ENCODE measurements around the gene ADCY5.

The ADCY5 gene

DNA sequence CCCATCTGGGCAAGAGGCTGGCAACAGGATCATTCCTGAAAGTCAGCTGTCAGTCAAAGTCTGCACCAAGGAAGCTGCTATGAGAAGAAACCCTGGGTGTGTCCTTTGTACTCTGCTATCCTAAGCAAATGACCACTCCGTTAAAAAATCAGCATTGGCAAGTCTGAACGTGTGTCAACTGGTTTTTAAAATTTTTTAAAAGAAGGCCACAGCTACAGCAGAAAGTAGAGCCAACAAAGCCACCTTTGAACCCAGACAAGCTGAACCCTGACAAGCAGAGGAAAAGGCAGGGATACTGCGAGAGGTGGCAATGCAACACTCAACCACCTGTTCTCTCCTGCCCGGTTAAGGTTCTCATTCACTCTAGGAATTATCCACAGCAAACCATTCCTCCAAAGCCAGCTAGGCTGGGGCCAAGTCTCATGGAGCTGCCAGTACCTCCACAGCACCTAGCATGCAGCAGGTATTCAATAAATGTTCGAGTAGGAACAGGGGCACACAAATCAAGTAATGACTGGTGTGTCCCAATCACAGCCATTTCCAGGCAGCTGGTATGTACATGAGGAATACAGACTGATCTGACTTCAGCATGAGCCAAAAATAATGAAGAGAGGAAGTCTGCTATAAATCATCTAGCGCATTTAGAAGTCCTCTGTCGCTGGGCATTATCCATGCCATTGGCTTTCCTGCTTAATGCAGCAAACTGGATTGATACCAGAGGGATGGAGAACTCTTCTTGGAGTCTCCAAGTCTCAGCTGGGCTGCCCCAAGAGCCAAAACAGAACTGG is 76.0 kb downstream of the ADCY5 start:
- DNase-seq (ENCODE audit: low read depth): no peak
- H3K4me3 ChIP-seq (ENCODE audit: control insufficient read depth, low read depth, low read length): no peak overlapping the region
- TF ChIP-seq, protein P1, sequence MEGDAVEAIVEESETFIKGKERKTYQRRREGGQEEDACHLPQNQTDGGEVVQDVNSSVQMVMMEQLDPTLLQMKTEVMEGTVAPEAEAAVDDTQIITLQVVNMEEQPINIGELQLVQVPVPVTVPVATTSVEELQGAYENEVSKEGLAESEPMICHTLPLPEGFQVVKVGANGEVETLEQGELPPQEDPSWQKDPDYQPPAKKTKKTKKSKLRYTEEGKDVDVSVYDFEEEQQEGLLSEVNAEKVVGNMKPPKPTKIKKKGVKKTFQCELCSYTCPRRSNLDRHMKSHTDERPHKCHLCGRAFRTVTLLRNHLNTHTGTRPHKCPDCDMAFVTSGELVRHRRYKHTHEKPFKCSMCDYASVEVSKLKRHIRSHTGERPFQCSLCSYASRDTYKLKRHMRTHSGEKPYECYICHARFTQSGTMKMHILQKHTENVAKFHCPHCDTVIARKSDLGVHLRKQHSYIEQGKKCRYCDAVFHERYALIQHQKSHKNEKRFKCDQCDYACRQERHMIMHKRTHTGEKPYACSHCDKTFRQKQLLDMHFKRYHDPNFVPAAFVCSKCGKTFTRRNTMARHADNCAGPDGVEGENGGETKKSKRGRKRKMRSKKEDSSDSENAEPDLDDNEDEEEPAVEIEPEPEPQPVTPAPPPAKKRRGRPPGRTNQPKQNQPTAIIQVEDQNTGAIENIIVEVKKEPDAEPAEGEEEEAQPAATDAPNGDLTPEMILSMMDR (conservative IDR thresholded peaks at IDR 0.05; ENCODE audit: control insufficient read depth, insufficient read depth, low read depth, low read length): no peak

- TF ChIP-seq, protein P1 (conservative IDR thresholded peaks at IDR 0.05; ENCODE audit: control insufficient read depth, insufficient read depth, low read depth, low read length): no peak
- DNase-seq (ENCODE audit: low read depth): no peak
- no peak overlapping the region for H3K4me3 ChIP-seq (ENCODE audit: control insufficient read depth, low read depth, low read length)
These were observed 76.8 kb downstream of the ADCY5 start for GRCh38 chr3:123371859-123372685.

- TF ChIP-seq, protein P1 (conservative IDR thresholded peaks at IDR 0.05; ENCODE audit: control insufficient read depth, insufficient read depth, low read depth, low read length): no peak
- no peak for DNase-seq (ENCODE audit: low read depth)
- H3K4me3 ChIP-seq (ENCODE audit: control insufficient read depth, low read depth, low read length): no peak overlapping the region
These were observed 77.5 kb downstream of the ADCY5 start for GRCh38 chr3:123371426-123371825.

GRCh38 chr3:123370819-123371218 is 78.1 kb downstream of the ADCY5 start:
- TF ChIP-seq, protein P1 (conservative IDR thresholded peaks at IDR 0.05; ENCODE audit: control insufficient read depth, insufficient read depth, low read depth, low read length): no peak
- H3K4me3 ChIP-seq (ENCODE audit: control insufficient read depth, low read depth, low read length): no peak overlapping the region
- DNase-seq (ENCODE audit: low read depth): no peak

DNA sequence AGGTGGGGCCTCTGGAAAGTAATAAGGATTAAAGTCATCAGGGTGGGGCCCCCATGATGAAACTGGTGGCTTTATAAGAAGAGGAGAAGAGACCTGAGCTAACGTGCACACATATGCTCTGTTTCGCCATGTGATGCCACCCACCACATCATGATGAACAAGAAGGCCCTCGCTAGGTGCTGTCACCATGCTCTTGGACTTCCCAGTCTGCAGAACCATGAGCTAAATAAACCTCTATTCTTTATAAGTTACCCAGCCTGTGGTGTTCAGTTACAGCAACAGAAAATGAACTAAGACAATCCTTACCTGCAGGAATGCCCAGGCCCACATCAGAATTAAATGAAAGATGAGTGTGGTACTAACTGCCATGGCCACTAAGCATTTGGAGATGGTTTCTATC is 79.8 kb downstream of the ADCY5 start:
- no peak overlapping the region for H3K4me3 ChIP-seq (ENCODE audit: control insufficient read depth, low read depth, low read length)
- TF ChIP-seq, protein P1 (conservative IDR thresholded peaks at IDR 0.05; ENCODE audit: control insufficient read depth, insufficient read depth, low read depth, low read length): no peak
- DNase-seq (ENCODE audit: low read depth): no peak

DNA sequence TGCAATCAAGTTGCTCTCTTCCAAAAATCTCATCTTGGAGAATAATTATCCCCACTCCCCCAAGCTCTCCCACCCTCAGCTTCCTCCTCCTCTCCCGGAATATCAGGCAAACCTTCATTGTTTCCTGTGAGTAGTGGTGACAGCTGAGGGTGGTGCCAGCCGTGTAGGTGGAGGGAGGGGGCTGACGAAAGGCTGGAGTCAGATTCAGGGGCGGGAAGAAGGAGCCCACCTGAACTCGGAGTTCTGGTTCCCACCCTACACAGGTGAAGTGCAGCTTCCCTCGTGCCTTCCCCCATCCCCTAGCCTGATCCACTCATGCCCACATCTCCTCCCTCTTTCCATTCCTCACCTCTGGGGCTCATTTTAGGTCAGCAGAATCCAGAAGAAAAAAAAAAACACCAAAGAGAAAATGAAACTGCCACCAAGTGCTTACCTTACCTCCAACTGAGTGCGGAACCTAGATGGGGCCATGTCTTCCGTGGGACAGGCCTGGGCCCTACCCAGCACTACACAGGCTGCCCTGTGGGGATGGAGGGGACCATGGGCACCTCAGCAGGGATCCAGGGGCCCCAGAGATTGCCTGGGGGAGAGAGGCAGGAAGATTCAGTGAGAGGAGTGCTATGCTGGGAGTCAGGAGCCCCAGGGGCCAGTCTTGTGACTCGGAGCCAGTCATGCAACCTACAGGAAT is 81.3 kb downstream of the ADCY5 start:
- TF ChIP-seq, protein P1 (conservative IDR thresholded peaks at IDR 0.05; ENCODE audit: control insufficient read depth, insufficient read depth, low read depth, low read length): no peak
- H3K4me3 ChIP-seq (ENCODE audit: control insufficient read depth, low read depth, low read length): no peak overlapping the region
- no peak for DNase-seq (ENCODE audit: low read depth)

Data from fibroblast of mammary gland (primary cell).